Fibroblast of pulmonary artery (primary cell): ENCODE measurements around the gene PLA2G4E.
A peak's percentile ranks its signal among the peaks of the same experiment; 100 is the strongest.

ENCODE experiments used
- DNase-seq: peaks from one replicate; pipeline ENCODE4 v3.0.0-alpha.2; 2010; ENCODE audit warnings: low read depth
- H3K4me3 ChIP-seq: replicated peaks from 2 replicates; pipeline ENCODE4 v1.5.1; 2011; ENCODE audit warnings: low read depth, mild to moderate bottlenecking, control low read depth, low read length, moderate library complexity
- TF ChIP-seq, protein P1 (sequence below): IDR thresholded peaks from 2 replicates; pipeline ENCODE4 v1.5.1; 2011; ENCODE audit warnings: mild to moderate bottlenecking, control low read depth, low read length, inconsistent platforms; ENCODE audit errors: missing control alignments

Gene PLA2G4E

GRCh38 chr15:41936649-41937567, 83.9 kb downstream of the PLA2G4E start:
- DNase-seq = peak; percentile 76
- H3K4me3 ChIP-seq = no peak overlapping the region
- TF ChIP-seq, protein P1, sequence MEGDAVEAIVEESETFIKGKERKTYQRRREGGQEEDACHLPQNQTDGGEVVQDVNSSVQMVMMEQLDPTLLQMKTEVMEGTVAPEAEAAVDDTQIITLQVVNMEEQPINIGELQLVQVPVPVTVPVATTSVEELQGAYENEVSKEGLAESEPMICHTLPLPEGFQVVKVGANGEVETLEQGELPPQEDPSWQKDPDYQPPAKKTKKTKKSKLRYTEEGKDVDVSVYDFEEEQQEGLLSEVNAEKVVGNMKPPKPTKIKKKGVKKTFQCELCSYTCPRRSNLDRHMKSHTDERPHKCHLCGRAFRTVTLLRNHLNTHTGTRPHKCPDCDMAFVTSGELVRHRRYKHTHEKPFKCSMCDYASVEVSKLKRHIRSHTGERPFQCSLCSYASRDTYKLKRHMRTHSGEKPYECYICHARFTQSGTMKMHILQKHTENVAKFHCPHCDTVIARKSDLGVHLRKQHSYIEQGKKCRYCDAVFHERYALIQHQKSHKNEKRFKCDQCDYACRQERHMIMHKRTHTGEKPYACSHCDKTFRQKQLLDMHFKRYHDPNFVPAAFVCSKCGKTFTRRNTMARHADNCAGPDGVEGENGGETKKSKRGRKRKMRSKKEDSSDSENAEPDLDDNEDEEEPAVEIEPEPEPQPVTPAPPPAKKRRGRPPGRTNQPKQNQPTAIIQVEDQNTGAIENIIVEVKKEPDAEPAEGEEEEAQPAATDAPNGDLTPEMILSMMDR = no peak

- H3K4me3 ChIP-seq = no peak overlapping the region
- no peak for DNase-seq
- TF ChIP-seq, protein P1 = no peak
These were observed 84.7 kb downstream of the PLA2G4E start for GRCh38 chr15:41936155-41936554.

DNA sequence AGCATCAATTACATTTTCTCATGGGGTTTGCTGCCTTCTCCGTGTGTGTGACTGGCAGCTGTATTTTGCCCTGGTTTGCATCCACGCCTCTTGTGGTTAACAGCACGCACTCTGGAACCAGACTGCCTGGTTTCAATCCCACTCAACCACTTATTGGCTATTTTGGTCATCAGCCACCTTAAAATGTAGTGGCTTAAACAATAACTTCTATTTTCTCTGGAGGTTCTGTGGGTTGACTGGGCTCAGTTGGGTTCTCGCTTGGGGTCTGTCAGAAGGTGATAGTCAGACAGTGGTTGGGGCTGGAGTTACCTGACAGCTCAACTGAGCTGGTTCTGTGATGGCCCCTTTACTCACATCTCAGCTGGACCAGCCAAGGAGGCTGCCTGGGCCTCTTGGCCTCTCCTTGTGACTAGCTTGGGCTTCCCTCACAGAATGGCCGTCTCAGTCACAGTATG, 85.2 kb downstream of the PLA2G4E start:
- H3K4me3 ChIP-seq = no peak overlapping the region
- TF ChIP-seq, protein P1 = no peak
- DNase-seq = no peak

DNA sequence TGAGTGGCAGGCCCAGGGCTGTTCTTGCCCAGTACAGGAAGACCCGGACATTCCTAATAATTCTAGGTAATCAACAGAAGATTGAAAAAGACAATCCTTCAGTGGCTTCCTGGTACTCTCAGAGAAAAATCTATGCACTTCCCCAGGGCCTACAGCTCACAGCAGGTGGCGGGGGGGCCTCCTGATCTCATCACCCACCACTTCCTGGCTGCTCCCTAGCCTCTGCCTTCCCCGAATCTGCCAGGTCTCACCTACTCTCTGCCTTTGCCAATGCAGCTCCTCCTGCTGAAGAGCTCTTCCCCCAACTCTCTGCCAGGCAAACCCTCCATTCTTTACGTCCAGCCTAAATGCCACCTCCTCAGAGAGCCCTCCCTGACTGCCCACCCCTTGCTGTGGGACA, 86.0 kb downstream of the PLA2G4E start:
- no peak overlapping the region for H3K4me3 ChIP-seq
- TF ChIP-seq, protein P1 = no peak
- no peak for DNase-seq

DNA sequence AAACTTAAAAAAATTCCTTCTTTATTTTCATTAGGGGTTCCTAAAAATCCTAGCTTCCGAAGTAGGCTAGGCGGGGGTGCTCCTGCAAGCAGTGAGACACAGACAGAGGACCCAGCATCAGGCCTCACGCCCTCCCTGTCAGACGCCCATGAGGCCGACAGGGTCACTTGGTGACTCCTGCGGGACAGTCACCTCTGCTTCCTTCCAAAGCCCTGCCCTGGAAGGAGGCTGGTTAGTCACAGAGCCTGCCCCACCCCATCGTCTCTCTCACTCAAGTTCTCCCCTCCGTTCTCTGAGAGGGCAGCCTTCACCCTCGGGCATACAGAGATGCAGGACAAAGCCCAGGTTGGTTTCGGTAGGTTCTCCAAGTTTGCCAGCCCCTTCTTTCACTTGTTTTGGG, 87.1 kb downstream of the PLA2G4E start:
- no peak for DNase-seq
- TF ChIP-seq, protein P1 = no peak
- no peak overlapping the region for H3K4me3 ChIP-seq

- no peak overlapping the region for H3K4me3 ChIP-seq
- TF ChIP-seq, protein P1 = no peak
- no peak for DNase-seq
These were observed 87.5 kb downstream of the PLA2G4E start for GRCh38 chr15:41933326-41933725.
